Bronchial epithelial cell (primary cell): ENCODE results near the gene CNFN. TPM values are rescaled to one million over a fixed set of nuclear protein-coding genes. Genes with fewer than 3 reads are reported as not detected.
"Not testable (repeated sequence)": the region's sequence is repeated elsewhere in the genome, so short reads cannot be mapped to it uniquely, and the experiment has no call there.

Source experiments
- DNase-seq: peaks from one replicate; pipeline ENCODE4 v3.0.0-alpha.2; 2010; ENCODE audit warnings: low read depth
- FAIRE-seq: peaks from 2 replicates; lab custom pipeline; 2011; peaks lifted over from hg19 to GRCh38; lab: Jason Lieb, UNC
- H3K27me3 ChIP-seq: 2 replicates; pipeline ENCODE4 v1.5.1; 2011; ENCODE audit warnings: low read length; ENCODE audit not compliant: control insufficient read depth, insufficient read depth
- H3K36me3 ChIP-seq: 2 replicates; pipeline ENCODE4 v1.5.1; 2011; ENCODE audit warnings: low read length; ENCODE audit not compliant: control insufficient read depth, insufficient read depth
- H3K4me3 ChIP-seq: 2 replicates; pipeline ENCODE4 v1.5.1; 2011; ENCODE audit warnings: mild to moderate bottlenecking, low read depth, low read length, control low read depth
- CTCF ChIP-seq: IDR thresholded peaks from 2 replicates; pipeline ENCODE4 v1.5.1; 2011; ENCODE audit warnings: mild to moderate bottlenecking, moderate library complexity, low read length, control low read depth, inconsistent platforms; ENCODE audit not compliant: insufficient read depth, severe bottlenecking
- total RNA-seq: library from RNA; depleted of rRNA; stranded (reverse); fragments of >200 nt; gene quantifications from 2 replicates; pipeline ENCODE4 v1.2.1, GENCODE V29; 2014

The CNFN gene
- total RNA-seq, 1 donor from 2014 or later: not detected

- Histone ChIP-seq H3K4me3 (no peak overlapping the region), H3K36me3 (no peaks in the 10 kb centered on the region), H3K27me3 (no peaks in the 10 kb centered on the region)
- FAIRE-seq (no peak), DNase-seq (no peak)
- no peak for TF ChIP-seq CTCF
Measured at GRCh38 chr19:42343344-42344110, 46.6 kb downstream of the CNFN start.

GRCh38 chr19:42339922-42340321 lies 50.2 kb downstream of the CNFN start:
- not testable (repeated sequence) for H3K27me3 ChIP-seq, H3K36me3 ChIP-seq, DNase-seq, FAIRE-seq, H3K4me3 ChIP-seq

- FAIRE-seq, DNase-seq, H3K27me3 ChIP-seq, H3K4me3 ChIP-seq, H3K36me3 ChIP-seq: not testable (repeated sequence)
Measured at GRCh38 chr19:42339126-42339860, 50.8 kb downstream of the CNFN start.

Other genes with a start within 250 kb of the CNFN start
- 27.1 and 28.7 TPM in 2 replicates for gene DEDD2, start 172.6 kb downstream of the CNFN start, total RNA-seq
- gene ZNF526, start 170.0 kb downstream of the CNFN start, total RNA-seq: 7.8 and 11.1 TPM in 2 replicates
- 11.6 and 12.4 TPM in 2 replicates for gene GSK3A, start 147.7 kb downstream of the CNFN start, total RNA-seq
- gene ERF, start 135.2 kb downstream of the CNFN start, total RNA-seq: 10.8 and 11.6 TPM in 2 replicates
- 7.1 and 9.3 TPM in 2 replicates for gene CIC, start 121.0 kb downstream of the CNFN start, total RNA-seq
- gene PRR19, start 88.2 kb downstream of the CNFN start, total RNA-seq: not detected in 2 replicates
- gene PAFAH1B3, start 87.7 kb downstream of the CNFN start, total RNA-seq: 29.4 and 36.9 TPM in 2 replicates
- 0.26 TPM in 1 of 2 replicates, not detected in the other for gene TMEM145, start 77.0 kb downstream of the CNFN start, total RNA-seq
- 7.1 and 14.0 TPM in 2 replicates for gene MEGF8, start 64.7 kb downstream of the CNFN start, total RNA-seq
- gene LIPE, start 37.1 kb upstream of the CNFN start, total RNA-seq: 7.6 and 8.6 TPM in 2 replicates
- 1.1 and 5.8 TPM in 2 replicates for gene CXCL17, start 52.6 kb upstream of the CNFN start, total RNA-seq
- 1.6 and 1.7 TPM in 2 replicates for gene CEACAM1, start 138.2 kb upstream of the CNFN start, total RNA-seq
- gene CEACAM8, start 204.6 kb upstream of the CNFN start, total RNA-seq: not detected in 2 replicates